Tibial artery (tissue), 4 donors: Measurements from ENCODE around the gene COX19.
"Not testable (repeated sequence)": the region's sequence is repeated elsewhere in the genome, so short reads cannot be mapped to it uniquely, and the experiment has no call there.

Experiments used
- DNase-seq, 2 donors: peaks; one replicate each; pipeline ENCODE4 v3.0.0-alpha.2; 2019
- H3K27ac ChIP-seq, 2 donors: fragments of 200-600 bp; sonication (generic) in 1 of 2; 1 replicate in 1 of 2; 2 replicates in 1 of 2; pipeline ENCODE4 v1.5.1; 2018 to 2019; ENCODE audit warnings: mild to moderate bottlenecking in 1 of 2
- H3K27me3 ChIP-seq, 2 donors: fragments of 200-600 bp; sonication (generic) in 1 of 2; one replicate each; pipeline versions ENCODE4 v1.5.1 to v1.6.0; 2016 to 2019
- H3K36me3 ChIP-seq, 3 donors: fragments of 200-600 bp; sonication (generic) in 2 of 3; one replicate each; pipeline ENCODE4 v1.5.1; 2016 to 2019; ENCODE audit warnings: mild to moderate bottlenecking in 2 of 3
- H3K4me1 ChIP-seq, 4 donors: fragments of 200-600 bp; sonication (generic) in 2 of 4; 1 replicate in 3 of 4; 2 replicates in 1 of 4; pipeline ENCODE4 v1.5.1; 2016 to 2019
- H3K4me3 ChIP-seq, 2 donors: fragments of 200-600 bp; sonication (generic) in 1 of 2; 1 replicate in 1 of 2; 2 replicates in 1 of 2; pipeline ENCODE4 v1.5.1; 2018 to 2019; ENCODE audit warnings: mild to moderate bottlenecking in 2 of 2
- H3K9me3 ChIP-seq, 3 donors: fragments of 200-600 bp; sonication (generic) in 1 of 3; one replicate each; pipeline ENCODE4 v1.5.1; 2016 to 2019
- intact Hi-C: fragments of 100-400 bp; cut with DNase I; formaldehyde crosslinking; loops from one replicate; pipeline ENCODE4 v1.15.0; 2023; ENCODE audit warnings: low total_unique reads
- TF ChIP-seq, protein P1 (sequence below), 2 experiments: fragments of 200-600 bp in 1 of 2; fragments of 450-650 bp in 1 of 2; IDR thresholded peaks; one replicate each; pipeline ENCODE4 v1.5.1; 2017 to 2019; ENCODE audit warnings: antibody characterized with exemption in 2 of 2, mild to moderate bottlenecking in 1 of 2, moderate library complexity in 1 of 2

The COX19 gene

DNA sequence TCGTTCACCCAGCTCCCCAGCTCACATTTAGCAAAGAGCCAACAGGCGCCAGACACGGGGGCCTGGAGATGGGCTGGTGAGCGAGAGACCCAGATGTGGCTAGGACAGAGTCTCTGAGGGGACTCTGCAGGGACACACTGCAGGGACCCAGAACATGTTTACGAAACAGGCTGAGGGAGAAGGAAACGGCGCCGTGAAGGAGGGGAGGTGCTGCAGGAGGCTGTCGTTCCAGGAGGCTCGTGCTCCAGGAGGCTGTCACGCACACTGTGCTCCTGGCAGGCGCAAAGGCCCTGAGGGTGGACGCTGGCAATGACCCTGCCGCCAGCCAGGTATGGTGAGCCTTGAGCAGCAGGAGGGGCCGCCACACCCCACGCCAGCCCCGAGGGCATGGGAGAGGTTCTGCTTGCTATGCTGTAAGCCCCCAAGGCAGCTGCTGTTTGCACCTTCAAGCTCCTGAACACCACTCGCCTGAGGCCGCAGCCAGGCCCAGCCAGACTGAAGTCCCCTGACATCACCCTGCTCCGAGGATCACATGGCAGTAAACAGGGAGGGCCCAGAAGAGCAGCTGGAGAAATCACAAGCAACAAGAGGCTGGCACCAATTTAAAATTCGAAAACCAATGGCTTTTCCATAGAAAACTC, 48.2 kb downstream of the COX19 start:
- peaks cover 0 to 8% (median 6%) of the 10 kb centered on the region in 4 donors for H3K4me1 ChIP-seq
- H3K36me3 ChIP-seq: no peaks in the 10 kb centered on the region
- H3K27me3 ChIP-seq: no peaks in the 10 kb centered on the region
- peak; percentile 16 to 59 for DNase-seq
- no peaks in the 10 kb centered on the region for H3K9me3 ChIP-seq
- H3K4me3 ChIP-seq: no peak overlapping the region
- TF ChIP-seq, protein P1, sequence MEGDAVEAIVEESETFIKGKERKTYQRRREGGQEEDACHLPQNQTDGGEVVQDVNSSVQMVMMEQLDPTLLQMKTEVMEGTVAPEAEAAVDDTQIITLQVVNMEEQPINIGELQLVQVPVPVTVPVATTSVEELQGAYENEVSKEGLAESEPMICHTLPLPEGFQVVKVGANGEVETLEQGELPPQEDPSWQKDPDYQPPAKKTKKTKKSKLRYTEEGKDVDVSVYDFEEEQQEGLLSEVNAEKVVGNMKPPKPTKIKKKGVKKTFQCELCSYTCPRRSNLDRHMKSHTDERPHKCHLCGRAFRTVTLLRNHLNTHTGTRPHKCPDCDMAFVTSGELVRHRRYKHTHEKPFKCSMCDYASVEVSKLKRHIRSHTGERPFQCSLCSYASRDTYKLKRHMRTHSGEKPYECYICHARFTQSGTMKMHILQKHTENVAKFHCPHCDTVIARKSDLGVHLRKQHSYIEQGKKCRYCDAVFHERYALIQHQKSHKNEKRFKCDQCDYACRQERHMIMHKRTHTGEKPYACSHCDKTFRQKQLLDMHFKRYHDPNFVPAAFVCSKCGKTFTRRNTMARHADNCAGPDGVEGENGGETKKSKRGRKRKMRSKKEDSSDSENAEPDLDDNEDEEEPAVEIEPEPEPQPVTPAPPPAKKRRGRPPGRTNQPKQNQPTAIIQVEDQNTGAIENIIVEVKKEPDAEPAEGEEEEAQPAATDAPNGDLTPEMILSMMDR (IDR thresholded peaks at IDR 0.05): no peak
- H3K27ac ChIP-seq: no peak overlapping the region
- intact Hi-C loops: no loop called here

DNA sequence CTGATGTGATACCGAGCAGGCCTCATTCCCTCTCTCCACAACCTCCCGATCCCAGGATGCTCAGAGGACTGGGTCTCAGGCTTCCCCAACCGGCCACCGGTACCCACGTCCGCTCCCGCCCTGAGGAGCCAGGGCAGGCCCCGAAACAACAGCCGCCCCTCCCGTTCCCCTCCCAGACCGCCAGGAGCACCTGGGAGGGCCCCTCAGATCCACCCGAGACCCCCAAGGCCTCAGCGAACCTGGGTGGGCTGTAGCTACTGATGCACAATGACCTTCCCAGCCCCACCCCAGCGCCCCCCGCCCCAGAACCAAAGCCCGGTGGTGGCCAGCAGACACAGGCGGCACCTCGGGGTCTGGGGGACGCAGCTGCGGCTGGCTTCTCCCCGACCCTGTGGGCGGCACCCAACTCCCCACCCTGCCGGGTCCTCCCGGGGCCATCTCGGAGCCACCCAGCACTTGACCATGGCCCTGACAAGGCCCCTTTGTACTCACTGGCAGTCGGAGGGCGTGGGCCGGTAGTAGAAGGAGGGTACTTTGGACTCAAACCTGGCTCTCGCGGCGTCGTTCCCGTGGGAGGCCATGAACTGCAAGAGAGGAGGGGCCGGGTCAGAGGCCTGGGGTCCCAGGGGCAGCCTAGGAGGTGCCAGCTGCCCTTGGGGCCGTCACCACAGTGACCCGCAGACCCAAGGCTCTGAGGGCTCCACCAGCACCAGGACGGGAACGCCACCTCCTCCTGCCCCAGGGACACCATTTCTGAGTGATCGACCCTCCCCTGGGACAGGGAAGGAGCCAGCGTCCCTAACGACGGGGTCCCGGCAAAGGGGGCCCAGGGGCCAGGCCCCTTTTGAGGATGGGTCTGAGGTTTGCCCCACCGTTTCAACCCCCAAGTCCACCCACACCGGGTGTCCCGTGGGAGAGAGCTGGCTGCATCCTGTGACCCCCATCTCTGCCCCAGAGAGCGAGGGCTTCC, 49.0 kb downstream of the COX19 start:
- Histone ChIP-seq H3K27me3 (no peaks in the 10 kb centered on the region), H3K36me3 (no peaks in the 10 kb centered on the region), H3K9me3 (no peaks in the 10 kb centered on the region), H3K27ac (no peak overlapping the region), H3K4me1 (peaks cover 0 to 8% (median 6%) of the 10 kb centered on the region in 4 donors), H3K4me3 (no peak overlapping the region)
- peak; percentile 17 to 63 for DNase-seq
- TF ChIP-seq, protein P1 (IDR thresholded peaks at IDR 0.05): no peak
- intact Hi-C loops: no loop called here

DNA sequence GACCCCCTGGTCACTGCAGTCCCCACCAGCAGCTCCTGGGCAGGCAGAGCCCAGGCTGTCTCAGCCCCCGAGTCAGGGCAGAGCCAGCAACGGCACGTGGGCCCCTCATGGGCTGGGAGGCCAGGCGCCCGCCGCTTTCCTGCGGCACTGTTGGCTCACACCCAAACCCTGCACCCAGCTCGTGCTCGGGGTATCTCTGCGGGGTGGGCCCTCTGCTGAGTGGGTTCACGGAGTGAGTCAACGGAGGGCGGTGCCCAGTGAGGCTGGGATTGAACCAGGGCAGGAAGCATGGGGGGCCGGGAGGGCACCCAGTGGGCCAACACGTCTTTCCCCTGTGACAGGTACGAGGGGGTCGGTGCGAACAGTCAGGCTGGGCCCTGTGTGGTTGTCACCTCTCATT, 49.7 kb downstream of the COX19 start:
- Histone ChIP-seq H3K27me3 (no peaks in the 10 kb centered on the region), H3K4me1 (peaks cover 0 to 8% (median 6%) of the 10 kb centered on the region in 4 donors), H3K9me3 (no peaks in the 10 kb centered on the region), H3K4me3 (no peak overlapping the region), H3K36me3 (no peaks in the 10 kb centered on the region), H3K27ac (no peak overlapping the region)
- peak; percentile 28 to 72 for DNase-seq
- TF ChIP-seq, protein P1 (IDR thresholded peaks at IDR 0.05): no peak
- intact Hi-C loops: no loop called here

DNA sequence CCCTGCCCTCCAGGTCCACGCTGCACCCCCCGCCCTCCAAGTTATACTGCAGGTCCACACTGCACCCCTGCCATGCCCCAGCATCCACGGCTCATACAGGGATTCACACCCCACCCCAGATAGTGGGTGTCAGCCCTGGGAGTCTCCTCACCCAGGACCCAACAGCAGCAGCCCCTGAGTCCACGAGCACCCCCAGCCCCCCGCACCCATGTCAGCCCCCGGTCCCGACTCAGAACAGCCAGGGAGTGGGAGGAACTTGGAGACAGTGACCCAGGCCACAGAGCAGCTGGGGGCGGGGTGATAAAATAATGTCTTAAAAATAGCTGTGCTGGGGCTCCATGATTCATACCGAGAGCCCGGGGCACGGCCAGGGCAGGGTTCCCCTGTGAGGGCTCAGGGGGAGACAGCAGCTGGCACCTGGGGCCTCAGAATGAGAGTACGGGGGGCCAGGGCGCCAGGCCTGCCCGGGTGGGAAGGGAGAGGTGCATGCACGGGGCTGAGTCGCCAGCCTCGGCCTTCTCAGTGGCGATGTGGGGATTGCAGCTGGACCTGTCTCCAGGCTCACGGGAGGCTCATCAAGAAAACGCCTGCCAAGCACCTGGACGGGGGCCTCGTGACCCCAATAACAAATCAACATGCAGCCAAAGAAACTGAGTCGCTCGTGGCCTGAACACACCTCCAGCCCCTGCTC, 50.7 kb downstream of the COX19 start:
- intact Hi-C loops: no loop called here
- Histone ChIP-seq H3K4me1 (peaks cover 0 to 8% (median 6%) of the 10 kb centered on the region in 4 donors), H3K4me3 (no peak overlapping the region)

DNA sequence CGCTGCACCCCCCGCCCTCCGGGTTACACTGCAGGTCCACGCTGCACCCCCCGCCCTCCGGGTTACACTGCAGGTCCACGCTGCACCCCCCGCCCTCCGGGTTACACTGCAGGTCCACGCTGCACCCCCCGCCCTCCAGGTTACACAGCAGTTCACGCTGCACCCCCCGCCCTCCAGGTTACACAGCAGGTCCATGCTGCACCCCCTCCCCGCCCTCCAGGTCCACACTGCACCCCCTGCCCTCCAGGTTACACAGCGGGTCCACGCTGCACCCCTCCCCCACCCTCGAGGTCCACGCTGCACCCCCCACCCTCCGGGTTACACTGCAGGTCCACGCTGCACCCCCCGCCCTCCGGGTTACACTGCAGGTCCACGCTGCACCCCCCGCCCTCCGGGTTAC, 51.3 kb downstream of the COX19 start:
- H3K4me1 ChIP-seq, H3K27me3 ChIP-seq, H3K9me3 ChIP-seq, H3K27ac ChIP-seq, intact Hi-C loops, H3K4me3 ChIP-seq, H3K36me3 ChIP-seq: not testable (repeated sequence)
- peak; percentile 15 to 34 for DNase-seq

More for the DNA sequence above, 50.7 kb downstream of the COX19 start:
- H3K27me3 ChIP-seq: no peaks in the 10 kb centered on the region
- no peaks in the 10 kb centered on the region for H3K36me3 ChIP-seq
- no peaks in the 10 kb centered on the region for H3K9me3 ChIP-seq
- peak; percentile 24 to 71 for DNase-seq
- TF ChIP-seq, protein P1 (IDR thresholded peaks at IDR 0.05): no peak
- no peak overlapping the region for H3K27ac ChIP-seq
